SK-N-SH treated with all-trans-retinoic acid at 6 μM for 48 hours (cell line): ENCODE results near the gene INTS1.

Experiments
- ATAC-seq: fragments of 200-7000 bp; cut with Tn5 transposase; 3 replicates; pipeline ENCODE4 v1.9.1; 2020; ENCODE audit warnings: mild to moderate bottlenecking, moderate library complexity
- ARNTL ChIP-seq: fragments of 450-650 bp; formaldehyde crosslinking; IDR thresholded peaks from 2 replicates; pipeline ENCODE4 v1.5.0; 2020; ENCODE audit warnings: low read depth, mild to moderate bottlenecking, moderate library complexity, borderline replicate concordance
- BACH2 ChIP-seq: fragments of 250-450 bp; sonication (Bioruptor Pico); IDR thresholded peaks from 2 replicates; pipeline ENCODE4 v1.9.0; 2021; ENCODE audit warnings: mild to moderate bottlenecking, borderline replicate concordance
- CREB5 ChIP-seq: fragments of 250-450 bp; sonication (Bioruptor Pico); IDR thresholded peaks from 2 replicates; pipeline ENCODE4 v1.5.1; 2020; ENCODE audit warnings: low read depth, mild to moderate bottlenecking, moderate library complexity
- CSDC2 ChIP-seq: fragments of 250-450 bp; sonication (Bioruptor Pico); IDR thresholded peaks from 2 replicates; pipeline ENCODE4 v1.5.0; 2020; ENCODE audit warnings: mild to moderate bottlenecking, moderate library complexity
- ESRRG ChIP-seq: fragments of 250-450 bp; sonication (Bioruptor Pico); IDR thresholded peaks from 2 replicates; pipeline ENCODE4 v1.6.1; 2021; ENCODE audit warnings: mild to moderate bottlenecking
- GLIS3 ChIP-seq: fragments of 250-450 bp; sonication (Bioruptor Pico); IDR thresholded peaks from 2 replicates; pipeline ENCODE4 v1.5.0; 2020; ENCODE audit warnings: mild to moderate bottlenecking, moderate library complexity
- ISL1 ChIP-seq: fragments of 250-450 bp; sonication (Bioruptor Pico); IDR thresholded peaks from 2 replicates; pipeline ENCODE4 v2.1.2; 2022; ENCODE audit warnings: mild to moderate bottlenecking, moderate library complexity
- OSR1 ChIP-seq: fragments of 250-450 bp; sonication (Bioruptor Pico); IDR thresholded peaks from 2 replicates; pipeline ENCODE4 v1.8.0; 2022; ENCODE audit warnings: moderate library complexity, mild to moderate bottlenecking, inconsistent platforms
- PATZ1 ChIP-seq: fragments of 250-450 bp; sonication (Bioruptor Pico); IDR thresholded peaks from 2 replicates; pipeline ENCODE4 v1.8.0; 2020; ENCODE audit warnings: mild to moderate bottlenecking, moderate library complexity, borderline replicate concordance
- POU6F1 ChIP-seq: fragments of 250-450 bp; sonication (Bioruptor Pico); IDR thresholded peaks from 2 replicates; pipeline ENCODE4 v1.8.0; 2021; ENCODE audit warnings: low read depth, mild to moderate bottlenecking, moderate library complexity, borderline replicate concordance
- PPARA ChIP-seq: fragments of 250-450 bp; sonication (Bioruptor Pico); IDR thresholded peaks from 2 replicates; pipeline ENCODE4 v1.5.0; 2020; ENCODE audit warnings: mild to moderate bottlenecking, borderline replicate concordance
- RARB ChIP-seq: fragments of 250-450 bp; sonication (Bioruptor Pico); IDR thresholded peaks from 2 replicates; pipeline ENCODE4 v1.8.0; 2021; ENCODE audit warnings: mild to moderate bottlenecking, moderate library complexity
- SNAI2 ChIP-seq: fragments of 250-450 bp; sonication (Bioruptor Pico); IDR thresholded peaks from 2 replicates; pipeline ENCODE4 v1.5.0; 2020; ENCODE audit warnings: mild to moderate bottlenecking, moderate library complexity
- TCF4 ChIP-seq: fragments of 250-450 bp; sonication (Bioruptor Pico); IDR thresholded peaks from 2 replicates; pipeline ENCODE4 v1.8.0; 2021; ENCODE audit warnings: mild to moderate bottlenecking, moderate library complexity, borderline replicate concordance
- TOX ChIP-seq: fragments of 250-450 bp; sonication (Bioruptor Pico); IDR thresholded peaks from 2 replicates; pipeline ENCODE4 v1.8.0; 2021; ENCODE audit warnings: mild to moderate bottlenecking, moderate library complexity, borderline replicate concordance
- TSHZ2 ChIP-seq: fragments of 250-450 bp; sonication (Bioruptor Pico); IDR thresholded peaks from 2 replicates; pipeline ENCODE4 v1.5.0; 2020; ENCODE audit warnings: mild to moderate bottlenecking, moderate library complexity
- ZC3H10 ChIP-seq: fragments of 250-450 bp; sonication (Bioruptor Pico); IDR thresholded peaks from 2 replicates; pipeline ENCODE4 v1.5.1; 2021; ENCODE audit warnings: mild to moderate bottlenecking, moderate library complexity
- ZFP3 ChIP-seq: fragments of 250-450 bp; sonication (Bioruptor Pico); IDR thresholded peaks from 2 replicates; pipeline ENCODE4 v1.5.0; 2020; ENCODE audit warnings: mild to moderate bottlenecking, moderate library complexity
- ZFP30 ChIP-seq: fragments of 450-650 bp; formaldehyde crosslinking; IDR thresholded peaks from 2 replicates; pipeline ENCODE4 v1.5.0; 2022; ENCODE audit warnings: mild to moderate bottlenecking, moderate library complexity
- ZNF565 ChIP-seq: fragments of 450-650 bp; formaldehyde crosslinking; conservative IDR thresholded peaks from 2 replicates; pipeline ENCODE4 v1.5.0; 2020; ENCODE audit warnings: low read depth, mild to moderate bottlenecking, moderate library complexity
- ZNF70 ChIP-seq: fragments of 450-650 bp; formaldehyde crosslinking; IDR thresholded peaks from 2 replicates; pipeline ENCODE4 v1.5.0; 2020; ENCODE audit warnings: mild to moderate bottlenecking, moderate library complexity
- ZNF8 ChIP-seq: fragments of 450-650 bp; formaldehyde crosslinking; IDR thresholded peaks from 2 replicates; pipeline ENCODE4 v1.5.0; 2020; ENCODE audit warnings: mild to moderate bottlenecking, moderate library complexity

The INTS1 gene

GRCh38 chr7:1431634-1432380 is 72.4 kb downstream of the INTS1 start:
- ATAC-seq = peak; percentile 21
- TF ChIP-seq TOX (CRISPR knock-in tag) (no peak), RARB (CRISPR knock-in tag) (no peak), ZC3H10 (CRISPR knock-in tag) (no peak)

- no peak for TF ChIP-seq CREB5
- TF ChIP-seq ZFP3 (CRISPR knock-in tag) = no peak
- no peak for TF ChIP-seq ISL1 (CRISPR knock-in tag)
- no peak for TF ChIP-seq TCF4 (CRISPR knock-in tag)
- TF ChIP-seq TOX (CRISPR knock-in tag) = no peak
- TF ChIP-seq BACH2 = no peak
- no peak for TF ChIP-seq ARNTL (CRISPR knock-in tag)
- no peak for TF ChIP-seq ESRRG (CRISPR knock-in tag)
- no peak for TF ChIP-seq ZNF8
- no peak for TF ChIP-seq OSR1
- no peak for TF ChIP-seq SNAI2 (CRISPR knock-in tag)
- TF ChIP-seq ZNF70 = no peak
- no peak for TF ChIP-seq ZC3H10 (CRISPR knock-in tag)
- TF ChIP-seq ZFP30 = no peak
- TF ChIP-seq GLIS3 (CRISPR knock-in tag) = no peak
- ATAC-seq = peak; percentile 26
Observed at GRCh38 chr7:1431226-1431625, 73.0 kb downstream of the INTS1 start.

GRCh38 chr7:1430056-1430845 is 73.9 kb downstream of the INTS1 start:
- ATAC-seq = no peak
- TF ChIP-seq ISL1 (CRISPR knock-in tag) (no peak), ZNF70 (no peak), OSR1 (no peak), PPARA (no peak), ESRRG (CRISPR knock-in tag) (no peak), ZNF565 (no peak), TOX (CRISPR knock-in tag) (no peak), POU6F1 (CRISPR knock-in tag) (no peak), ZC3H10 (CRISPR knock-in tag) (no peak), TSHZ2 (CRISPR knock-in tag) (no peak), PATZ1 (CRISPR knock-in tag) (no peak), CSDC2 (CRISPR knock-in tag) (no peak), ZFP30 (no peak), TCF4 (CRISPR knock-in tag) (no peak), RARB (CRISPR knock-in tag) (no peak), GLIS3 (CRISPR knock-in tag) (no peak), CREB5 (no peak), ARNTL (CRISPR knock-in tag) (no peak), BACH2 (no peak)
- TF ChIP-seq, all 23 proteins: peak for 0
